Measurements from ENCODE around the gene PTBP3. TPM values are rescaled to one million over a fixed set of nuclear protein-coding genes. Genes with fewer than 3 reads are reported as not detected.

PTBP3 gene
- total and polyA plus RNA-seq, 2 of the 13 experiments (the other 11 are each of a cell fraction or from before 2014, with no cell fraction given) = 52.8 to 61.1 TPM

DNA sequence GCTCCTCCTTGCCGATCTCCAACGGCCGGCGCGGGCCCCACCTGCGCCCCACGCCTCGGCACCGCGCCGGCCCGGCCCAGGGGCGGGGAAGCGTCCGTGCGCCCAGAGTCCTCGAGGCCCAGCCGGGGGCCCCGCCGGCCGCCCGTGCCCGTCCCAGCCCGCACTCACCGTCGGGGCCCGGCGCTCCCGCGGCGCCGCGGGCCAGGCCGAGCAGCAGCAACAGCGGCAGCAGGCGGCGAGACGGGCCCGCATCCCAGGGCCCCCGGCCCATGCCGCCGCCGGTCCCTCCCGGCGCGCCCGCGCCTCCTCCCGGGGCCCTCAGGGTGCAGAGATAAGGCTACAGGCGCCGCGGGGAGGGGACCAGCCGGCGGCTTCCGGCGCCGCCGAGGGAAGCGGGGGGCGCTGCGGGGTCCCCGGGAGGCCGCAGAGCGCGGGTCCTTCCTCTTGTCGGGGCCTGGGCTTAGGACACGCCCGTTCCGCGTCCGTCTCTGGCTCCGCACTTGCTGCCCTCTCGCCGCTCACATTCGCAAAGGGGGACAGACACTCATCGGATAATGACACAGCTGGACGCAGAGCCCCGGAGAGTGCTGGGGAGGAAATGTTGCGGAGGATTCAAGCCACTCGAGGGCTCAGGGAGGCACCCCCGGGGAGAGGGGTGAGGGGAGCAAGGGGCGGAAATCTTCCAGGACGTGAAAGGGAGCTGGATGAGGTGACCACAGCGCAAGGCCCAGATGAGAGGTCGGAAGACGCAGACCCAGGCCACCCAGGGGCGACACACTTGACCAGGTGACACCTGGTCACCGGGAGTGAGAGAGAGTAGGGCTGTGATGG is 158.2 kb downstream of the PTBP3 start, which contains the start of gene SUSD1 (continued):
- TF ChIP-seq, protein P1, sequence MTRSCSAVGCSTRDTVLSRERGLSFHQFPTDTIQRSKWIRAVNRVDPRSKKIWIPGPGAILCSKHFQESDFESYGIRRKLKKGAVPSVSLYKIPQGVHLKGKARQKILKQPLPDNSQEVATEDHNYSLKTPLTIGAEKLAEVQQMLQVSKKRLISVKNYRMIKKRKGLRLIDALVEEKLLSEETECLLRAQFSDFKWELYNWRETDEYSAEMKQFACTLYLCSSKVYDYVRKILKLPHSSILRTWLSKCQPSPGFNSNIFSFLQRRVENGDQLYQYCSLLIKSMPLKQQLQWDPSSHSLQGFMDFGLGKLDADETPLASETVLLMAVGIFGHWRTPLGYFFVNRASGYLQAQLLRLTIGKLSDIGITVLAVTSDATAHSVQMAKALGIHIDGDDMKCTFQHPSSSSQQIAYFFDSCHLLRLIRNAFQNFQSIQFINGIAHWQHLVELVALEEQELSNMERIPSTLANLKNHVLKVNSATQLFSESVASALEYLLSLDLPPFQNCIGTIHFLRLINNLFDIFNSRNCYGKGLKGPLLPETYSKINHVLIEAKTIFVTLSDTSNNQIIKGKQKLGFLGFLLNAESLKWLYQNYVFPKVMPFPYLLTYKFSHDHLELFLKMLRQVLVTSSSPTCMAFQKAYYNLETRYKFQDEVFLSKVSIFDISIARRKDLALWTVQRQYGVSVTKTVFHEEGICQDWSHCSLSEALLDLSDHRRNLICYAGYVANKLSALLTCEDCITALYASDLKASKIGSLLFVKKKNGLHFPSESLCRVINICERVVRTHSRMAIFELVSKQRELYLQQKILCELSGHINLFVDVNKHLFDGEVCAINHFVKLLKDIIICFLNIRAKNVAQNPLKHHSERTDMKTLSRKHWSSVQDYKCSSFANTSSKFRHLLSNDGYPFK (CRISPR knock-in tag; IDR thresholded peaks at IDR 0.05; ENCODE audit: borderline replicate concordance) = no peak
- TF ChIP-seq DNMT3B (CRISPR knock-in tag; conservative IDR thresholded peaks at IDR 0.05) (no peak), ZNF773 (CRISPR knock-in tag; IDR thresholded peaks at IDR 0.05; ENCODE audit: borderline replicate concordance) (no peak), ETV6 (CRISPR knock-in tag; conservative IDR thresholded peaks at IDR 0.05) (no peak), XRCC5 (optimal IDR thresholded peaks at IDR 0.05; ENCODE audit: low read length) (peak; percentile 11), ZNF33B (CRISPR knock-in tag; IDR thresholded peaks at IDR 0.05) (no peak), CBX1 (IDR thresholded peaks at IDR 0.05; ENCODE audit: low read depth) (no peak), ZNF850 (CRISPR knock-in tag; conservative IDR thresholded peaks at IDR 0.05) (no peak), ZNF550 (CRISPR knock-in tag; IDR thresholded peaks at IDR 0.05; ENCODE audit: borderline replicate concordance) (no peak), SRSF9 (IDR thresholded peaks at IDR 0.05; ENCODE audit: borderline replicate concordance, insufficient read depth, low read depth, low read length, poor library complexity, severe bottlenecking) (no peak), ZNF317 (CRISPR knock-in tag; IDR thresholded peaks at IDR 0.05) (no peak), KDM4B (CRISPR knock-in tag; IDR thresholded peaks at IDR 0.05) (no peak), ZNF563 (CRISPR knock-in tag; IDR thresholded peaks at IDR 0.05) (no peak; the same call in 1 of the 2 replicates)
- TF ChIP-seq, protein P2, sequence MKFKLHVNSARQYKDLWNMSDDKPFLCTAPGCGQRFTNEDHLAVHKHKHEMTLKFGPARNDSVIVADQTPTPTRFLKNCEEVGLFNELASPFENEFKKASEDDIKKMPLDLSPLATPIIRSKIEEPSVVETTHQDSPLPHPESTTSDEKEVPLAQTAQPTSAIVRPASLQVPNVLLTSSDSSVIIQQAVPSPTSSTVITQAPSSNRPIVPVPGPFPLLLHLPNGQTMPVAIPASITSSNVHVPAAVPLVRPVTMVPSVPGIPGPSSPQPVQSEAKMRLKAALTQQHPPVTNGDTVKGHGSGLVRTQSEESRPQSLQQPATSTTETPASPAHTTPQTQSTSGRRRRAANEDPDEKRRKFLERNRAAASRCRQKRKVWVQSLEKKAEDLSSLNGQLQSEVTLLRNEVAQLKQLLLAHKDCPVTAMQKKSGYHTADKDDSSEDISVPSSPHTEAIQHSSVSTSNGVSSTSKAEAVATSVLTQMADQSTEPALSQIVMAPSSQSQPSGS (CRISPR knock-in tag; IDR thresholded peaks at IDR 0.05) = no peak
- TF ChIP-seq, protein P3, sequence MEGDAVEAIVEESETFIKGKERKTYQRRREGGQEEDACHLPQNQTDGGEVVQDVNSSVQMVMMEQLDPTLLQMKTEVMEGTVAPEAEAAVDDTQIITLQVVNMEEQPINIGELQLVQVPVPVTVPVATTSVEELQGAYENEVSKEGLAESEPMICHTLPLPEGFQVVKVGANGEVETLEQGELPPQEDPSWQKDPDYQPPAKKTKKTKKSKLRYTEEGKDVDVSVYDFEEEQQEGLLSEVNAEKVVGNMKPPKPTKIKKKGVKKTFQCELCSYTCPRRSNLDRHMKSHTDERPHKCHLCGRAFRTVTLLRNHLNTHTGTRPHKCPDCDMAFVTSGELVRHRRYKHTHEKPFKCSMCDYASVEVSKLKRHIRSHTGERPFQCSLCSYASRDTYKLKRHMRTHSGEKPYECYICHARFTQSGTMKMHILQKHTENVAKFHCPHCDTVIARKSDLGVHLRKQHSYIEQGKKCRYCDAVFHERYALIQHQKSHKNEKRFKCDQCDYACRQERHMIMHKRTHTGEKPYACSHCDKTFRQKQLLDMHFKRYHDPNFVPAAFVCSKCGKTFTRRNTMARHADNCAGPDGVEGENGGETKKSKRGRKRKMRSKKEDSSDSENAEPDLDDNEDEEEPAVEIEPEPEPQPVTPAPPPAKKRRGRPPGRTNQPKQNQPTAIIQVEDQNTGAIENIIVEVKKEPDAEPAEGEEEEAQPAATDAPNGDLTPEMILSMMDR (CRISPR knock-in tag; IDR thresholded peaks at IDR 0.05) = no peak; the same call in 1 of the 2 replicates
- TF ChIP-seq, protein P4, sequence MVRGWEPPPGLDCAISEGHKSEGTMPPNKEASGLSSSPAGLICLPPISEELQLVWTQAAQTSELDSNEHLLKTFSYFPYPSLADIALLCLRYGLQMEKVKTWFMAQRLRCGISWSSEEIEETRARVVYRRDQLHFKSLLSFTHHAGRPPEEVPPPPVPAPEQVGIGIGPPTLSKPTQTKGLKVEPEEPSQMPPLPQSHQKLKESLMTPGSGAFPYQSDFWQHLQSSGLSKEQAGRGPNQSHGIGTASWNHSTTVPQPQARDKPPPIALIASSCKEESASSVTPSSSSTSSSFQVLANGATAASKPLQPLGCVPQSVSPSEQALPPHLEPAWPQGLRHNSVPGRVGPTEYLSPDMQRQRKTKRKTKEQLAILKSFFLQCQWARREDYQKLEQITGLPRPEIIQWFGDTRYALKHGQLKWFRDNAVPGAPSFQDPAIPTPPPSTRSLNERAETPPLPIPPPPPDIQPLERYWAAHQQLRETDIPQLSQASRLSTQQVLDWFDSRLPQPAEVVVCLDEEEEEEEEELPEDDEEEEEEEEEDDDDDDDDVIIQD (CRISPR knock-in tag; IDR thresholded peaks at IDR 0.05; ENCODE audit: low read depth) = no peak
- TF ChIP-seq, protein P5, sequence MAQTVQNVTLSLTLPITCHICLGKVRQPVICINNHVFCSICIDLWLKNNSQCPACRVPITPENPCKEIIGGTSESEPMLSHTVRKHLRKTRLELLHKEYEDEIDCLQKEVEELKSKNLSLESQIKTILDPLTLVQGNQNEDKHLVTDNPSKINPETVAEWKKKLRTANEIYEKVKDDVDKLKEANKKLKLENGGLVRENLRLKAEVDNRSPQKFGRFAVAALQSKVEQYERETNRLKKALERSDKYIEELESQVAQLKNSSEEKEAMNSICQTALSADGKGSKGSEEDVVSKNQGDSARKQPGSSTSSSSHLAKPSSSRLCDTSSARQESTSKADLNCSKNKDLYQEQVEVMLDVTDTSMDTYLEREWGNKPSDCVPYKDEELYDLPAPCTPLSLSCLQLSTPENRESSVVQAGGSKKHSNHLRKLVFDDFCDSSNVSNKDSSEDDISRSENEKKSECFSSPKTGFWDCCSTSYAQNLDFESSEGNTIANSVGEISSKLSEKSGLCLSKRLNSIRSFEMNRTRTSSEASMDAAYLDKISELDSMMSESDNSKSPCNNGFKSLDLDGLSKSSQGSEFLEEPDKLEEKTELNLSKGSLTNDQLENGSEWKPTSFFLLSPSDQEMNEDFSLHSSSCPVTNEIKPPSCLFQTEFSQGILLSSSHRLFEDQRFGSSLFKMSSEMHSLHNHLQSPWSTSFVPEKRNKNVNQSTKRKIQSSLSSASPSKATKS (CRISPR knock-in tag; IDR thresholded peaks at IDR 0.05) = no peak
